ENCODE measurements around the gene GAMT.

GAMT gene

GRCh38 chr19:1355568-1356507 is 45.5 kb downstream of the GAMT start:
- no peak for DNase-seq (ENCODE audit: low read depth)
- peak overlapping the region; percentile 87 for H3K4me3 ChIP-seq (ENCODE audit: low read depth, low read length)

- H3K4me3 ChIP-seq (ENCODE audit: low read depth, low read length): peak overlapping the region; percentile 87
- no peak for DNase-seq (ENCODE audit: low read depth)
Observed at GRCh38 chr19:1354970-1355567, 46.3 kb downstream of the GAMT start.

GRCh38 chr19:1353144-1353543 is 48.2 kb downstream of the GAMT start:
- no peak overlapping the region for H3K4me3 ChIP-seq (ENCODE audit: low read depth, low read length)
- DNase-seq (ENCODE audit: low read depth): no peak

GRCh38 chr19:1351381-1351851 is 49.9 kb downstream of the GAMT start:
- no peak for DNase-seq (ENCODE audit: low read depth)
- no peak overlapping the region for H3K4me3 ChIP-seq (ENCODE audit: low read depth, low read length)

GRCh38 chr19:1350867-1351266 is 50.5 kb downstream of the GAMT start:
- DNase-seq (ENCODE audit: low read depth): no peak
- no peak overlapping the region for H3K4me3 ChIP-seq (ENCODE audit: low read depth, low read length)

- no peak overlapping the region for H3K4me3 ChIP-seq (ENCODE audit: low read depth, low read length)
- DNase-seq (ENCODE audit: low read depth): no peak
Observed at GRCh38 chr19:1349211-1349610, 52.1 kb downstream of the GAMT start.

Data from skeletal muscle cell (primary cell).